ENCODE measurements around the gene RABL6. TPM values are rescaled to one million over a fixed set of nuclear protein-coding genes. Genes with fewer than 3 reads are reported as not detected.

The RABL6 gene
- total RNA-seq, 3 donors from 2014 or later = 38.2 to 51.5 (median 41.3) TPM

- peaks cover 9 to 28% of the 10 kb centered on the region in 2 donors for H3K4me1 ChIP-seq
- intact Hi-C loops (cut with DNase I; ENCODE audit: low total_unique reads) = no loop called here
- no peaks in the 10 kb centered on the region for H3K36me3 ChIP-seq
- H3K4me3 ChIP-seq = peak overlapping the region; percentile 70 to 91 (median 78)
- DNase-seq (ENCODE audit: low spot score in 2 of 2) = peak; percentile 59 to 77
- peaks cover 15 to 37% of the 10 kb centered on the region in 2 donors for H3K27me3 ChIP-seq
- no peaks in the 10 kb centered on the region for H3K9me3 ChIP-seq
- TF ChIP-seq POLR2AphosphoS5 (IDR thresholded peaks at IDR 0.05) (peak in 2 of 3 donors; percentile 4 to 12), CTCF (IDR thresholded peaks at IDR 0.05) (no peak)
- H3K27ac ChIP-seq = peak overlapping the region; percentile 78 to 95
These were observed 40.2 kb downstream of the RABL6 start for GRCh38 chr9:136847826-136848392.

- DNase-seq (ENCODE audit: low spot score in 2 of 2) = no peak
- no peaks in the 10 kb centered on the region for H3K36me3 ChIP-seq
- no peaks in the 10 kb centered on the region for H3K9me3 ChIP-seq
- H3K27ac ChIP-seq = peak overlapping the region; percentile 78 to 95
- no peak for TF ChIP-seq POLR2AphosphoS5 (IDR thresholded peaks at IDR 0.05)
- no peak for TF ChIP-seq CTCF (IDR thresholded peaks at IDR 0.05)
- no peak for TF ChIP-seq POLR2A (IDR thresholded peaks at IDR 0.05)
- intact Hi-C loops (cut with DNase I; ENCODE audit: low total_unique reads) = no loop called here
- peak overlapping the region; percentile 70 to 91 (median 78) for H3K4me3 ChIP-seq
- peaks cover 9 to 28% of the 10 kb centered on the region in 2 donors for H3K4me1 ChIP-seq
- H3K27me3 ChIP-seq = peaks cover 15 to 32% of the 10 kb centered on the region in 2 donors
These were observed 40.8 kb downstream of the RABL6 start for GRCh38 chr9:136848393-136849037.

GRCh38 chr9:136849038-136849959 is 41.6 kb downstream of the RABL6 start, which contains the start of gene PHPT1:
PHPT1 (plus strand) TSS chr9:136849409; CDS start chr9:136849431, 22 bp downstream.
- intact Hi-C loops (cut with DNase I; ENCODE audit: low total_unique reads) = no loop called here
- H3K4me1 ChIP-seq = peaks cover 9 to 22% of the 10 kb centered on the region in 2 donors
- peak; percentile 91 to 98 (median 96) for TF ChIP-seq POLR2AphosphoS5 (IDR thresholded peaks at IDR 0.05)
- TF ChIP-seq POLR2A (IDR thresholded peaks at IDR 0.05) = peak; percentile 87
- no peak for TF ChIP-seq CTCF (IDR thresholded peaks at IDR 0.05)

GRCh38 chr9:136849960-136850865 is 42.5 kb downstream of the RABL6 start:
- peak overlapping the region; percentile 70 to 91 (median 78) for H3K4me3 ChIP-seq
- DNase-seq (ENCODE audit: low spot score in 2 of 2) = no peak
- H3K36me3 ChIP-seq = no peaks in the 10 kb centered on the region
- intact Hi-C loops (cut with DNase I; ENCODE audit: low total_unique reads) = no loop called here
- H3K27ac ChIP-seq = peak overlapping the region; percentile 78 to 95
- H3K9me3 ChIP-seq = no peaks in the 10 kb centered on the region
- peaks cover 9 to 21% of the 10 kb centered on the region in 2 donors for H3K27me3 ChIP-seq
- peaks cover 9 to 21% of the 10 kb centered on the region in 2 donors for H3K4me1 ChIP-seq
- TF ChIP-seq CTCF (IDR thresholded peaks at IDR 0.05) = no peak
- TF ChIP-seq POLR2AphosphoS5 (IDR thresholded peaks at IDR 0.05) = no peak
- no peak for TF ChIP-seq POLR2A (IDR thresholded peaks at IDR 0.05)

More at GRCh38 chr9:136849038-136849959, 41.6 kb downstream of the RABL6 start, which contains the start of gene PHPT1:
- H3K27me3 ChIP-seq = peaks cover 9 to 27% of the 10 kb centered on the region in 2 donors
- no peaks in the 10 kb centered on the region for H3K9me3 ChIP-seq
- DNase-seq (ENCODE audit: low spot score in 2 of 2) = peak; percentile 99
- peak within 1 kb of the TSS; percentile 78 to 95 for H3K27ac ChIP-seq
- no peaks in the 10 kb centered on the region for H3K36me3 ChIP-seq
- peak within 1 kb of the TSS; percentile 70 to 91 (median 78) for H3K4me3 ChIP-seq

Measured in breast epithelium (tissue), 4 donors.